KOPT-K1 (cell line): ENCODE measurements around the gene APOC3.
"Not testable (repeated sequence)": the region's sequence is repeated elsewhere in the genome, so short reads cannot be mapped to it uniquely, and the experiment has no call there.

ENCODE experiments used
- H3K27ac ChIP-seq: fragments of 200-600 bp; sonication (generic); 2 replicates; pipeline ENCODE4 v1.5.1; 2016; ENCODE audit warnings: antibody characterized with exemption, mild to moderate bottlenecking, low read depth, low read length; ENCODE audit not compliant: poor library complexity, severe bottlenecking
- H3K36me3 ChIP-seq: fragments of 200-600 bp; sonication (generic); 2 replicates; pipeline ENCODE4 v1.5.1; 2017; ENCODE audit warnings: antibody characterized with exemption, mild to moderate bottlenecking, low read length, moderate library complexity; ENCODE audit not compliant: insufficient read depth
- H3K9me3 ChIP-seq: fragments of 200-600 bp; sonication (generic); 2 replicates; pipeline ENCODE4 v1.5.1; 2017; ENCODE audit warnings: antibody characterized with exemption, low read length, mild to moderate bottlenecking; ENCODE audit not compliant: insufficient read depth, poor library complexity, severe bottlenecking

APOC3 gene

DNA sequence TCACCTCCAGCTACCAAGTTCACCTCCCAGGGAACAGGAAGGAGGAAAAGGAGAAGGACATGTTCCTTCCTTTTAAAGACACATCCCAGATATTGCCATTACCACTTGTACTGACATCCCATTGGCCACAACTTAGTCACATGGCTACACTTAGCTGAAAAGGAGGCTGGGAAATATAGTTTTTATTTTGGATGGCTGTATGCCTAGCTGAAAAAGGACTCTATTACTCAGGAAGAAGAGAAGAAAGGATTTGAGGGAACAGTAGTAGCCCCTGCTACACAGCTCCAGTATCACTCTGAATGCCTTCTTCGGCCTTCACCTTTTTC lies 36.0 kb upstream of the APOC3 start:
- Histone ChIP-seq H3K27ac (no peak overlapping the region), H3K9me3 (no peaks in the 10 kb centered on the region), H3K36me3 (no peaks in the 10 kb centered on the region)

DNA sequence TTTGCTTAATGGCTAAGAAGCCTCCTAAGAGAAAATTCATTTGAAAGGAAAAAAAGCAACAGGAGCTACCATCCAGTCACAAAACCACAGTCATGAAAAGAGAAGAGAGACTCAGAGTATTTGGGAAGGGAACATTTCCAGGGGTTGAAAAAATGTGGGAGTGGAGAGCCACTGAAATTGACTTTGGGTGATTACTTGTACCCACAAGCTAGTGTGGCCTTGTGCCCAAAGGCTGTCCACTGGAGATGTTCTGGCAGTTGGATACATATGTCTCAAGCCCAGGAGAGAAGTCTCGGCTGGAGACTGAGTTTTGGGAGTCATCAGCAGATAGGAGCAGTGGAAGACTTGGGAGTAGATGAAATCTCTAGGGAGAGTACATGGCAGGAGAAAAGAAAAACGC lies 34.9 kb upstream of the APOC3 start:
- H3K36me3 ChIP-seq: no peaks in the 10 kb centered on the region
- no peak overlapping the region for H3K27ac ChIP-seq

DNA sequence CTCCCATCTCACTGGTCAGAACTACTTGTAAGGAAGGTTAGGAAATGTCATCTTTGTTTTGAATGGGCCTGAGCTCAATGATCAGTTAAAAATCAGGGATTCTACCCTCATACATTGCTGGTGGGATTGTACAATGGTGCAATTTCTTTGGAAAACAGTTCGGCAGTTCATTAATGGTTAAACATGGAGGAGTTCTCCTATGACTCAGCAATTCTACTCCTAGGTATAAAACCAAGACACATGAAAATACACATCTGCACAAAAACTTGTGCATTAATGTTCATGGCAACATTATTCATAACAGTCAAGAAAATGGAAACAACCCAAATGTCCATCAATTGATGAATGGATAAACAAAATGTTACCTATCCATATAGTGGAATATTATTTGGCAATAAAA lies 33.2 kb upstream of the APOC3 start:
- no peak overlapping the region for H3K27ac ChIP-seq
- H3K36me3 ChIP-seq: no peaks in the 10 kb centered on the region
- H3K9me3 ChIP-seq: no peaks in the 10 kb centered on the region

More for the DNA sequence above, 34.9 kb upstream of the APOC3 start:
- no peaks in the 10 kb centered on the region for H3K9me3 ChIP-seq

DNA sequence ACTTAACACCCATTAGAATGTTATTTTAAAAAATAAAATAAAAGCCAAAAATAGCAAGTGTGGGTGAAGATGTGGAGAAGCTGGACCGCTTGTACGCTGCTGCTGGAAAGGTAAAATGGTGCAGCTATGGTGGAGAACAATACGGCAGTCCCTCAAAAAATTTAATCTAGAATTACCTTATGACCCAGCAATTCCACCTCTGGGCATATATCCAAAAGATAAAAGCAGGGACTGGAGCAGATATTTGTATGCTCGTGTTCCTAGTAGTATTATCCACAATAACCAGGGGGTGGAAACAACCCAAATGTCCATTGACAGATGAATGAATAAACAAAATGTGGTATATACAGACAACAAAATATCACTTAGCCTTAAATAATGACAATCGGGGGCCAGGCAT lies 31.9 kb upstream of the APOC3 start:
- no peaks in the 10 kb centered on the region for H3K9me3 ChIP-seq
- H3K36me3 ChIP-seq: no peaks in the 10 kb centered on the region
- H3K27ac ChIP-seq: no peak overlapping the region

DNA sequence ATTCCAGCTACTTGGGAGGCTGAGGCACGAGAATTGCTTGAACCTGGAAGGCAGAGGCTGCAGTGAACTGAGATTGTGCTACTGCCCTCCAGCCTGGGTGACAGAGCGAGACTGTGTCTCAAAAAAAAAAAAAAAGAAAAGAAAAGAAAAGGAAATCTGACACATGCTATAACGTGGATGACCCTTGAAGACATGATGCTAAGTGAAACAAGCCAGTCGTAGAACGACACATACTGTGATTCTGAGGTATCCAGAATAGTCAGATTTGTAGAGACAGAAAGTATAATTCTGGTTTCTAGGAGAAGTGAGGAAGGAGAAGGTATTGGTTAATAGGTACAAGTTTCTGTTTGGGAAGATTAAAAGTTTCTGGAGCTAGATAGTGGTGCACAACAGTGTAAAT lies 31.3 kb upstream of the APOC3 start:
- no peaks in the 10 kb centered on the region for H3K36me3 ChIP-seq
- H3K9me3 ChIP-seq: no peaks in the 10 kb centered on the region
- H3K27ac ChIP-seq: no peak overlapping the region

DNA sequence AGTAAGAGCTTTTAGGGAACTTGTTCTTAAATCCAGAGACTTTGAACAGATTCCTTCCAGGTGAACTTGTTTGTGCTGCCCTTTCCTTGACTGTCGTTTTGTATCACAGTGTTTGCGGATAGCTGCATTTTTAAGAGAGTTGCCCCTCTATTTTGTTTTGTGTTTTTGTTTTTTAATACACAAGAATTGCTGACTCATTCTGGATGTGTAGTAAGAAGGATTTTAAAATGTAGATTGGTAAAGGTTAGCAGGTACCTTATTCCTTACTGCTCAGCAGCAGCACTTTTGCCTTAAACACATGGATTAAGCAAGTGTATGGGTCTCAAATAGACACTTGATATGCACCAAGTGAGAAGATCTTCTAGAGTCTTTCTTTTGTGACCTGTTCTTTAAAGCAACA lies 29.1 kb upstream of the APOC3 start:
- Histone ChIP-seq H3K36me3 (no peaks in the 10 kb centered on the region), H3K9me3 (no peaks in the 10 kb centered on the region), H3K27ac (no peak overlapping the region)

DNA sequence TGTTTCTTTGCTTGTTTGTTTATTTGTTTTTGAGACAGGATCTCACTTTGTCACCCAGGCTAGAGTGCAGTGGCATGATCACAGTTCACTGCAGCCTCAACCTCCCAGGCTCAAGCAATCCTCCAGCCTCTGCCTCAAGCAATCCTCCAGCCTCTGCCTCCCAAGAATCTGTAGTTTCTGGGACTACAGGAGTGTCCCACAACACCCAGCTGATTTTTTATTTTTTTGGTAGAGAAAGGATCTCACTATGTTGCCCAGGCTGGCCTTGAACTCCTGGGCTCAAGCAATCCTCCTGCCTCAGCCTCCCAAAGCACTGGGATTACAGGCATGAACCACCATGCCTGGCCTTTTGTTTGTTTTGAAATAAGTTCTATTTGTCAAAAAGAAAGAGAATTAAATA lies 28.0 kb upstream of the APOC3 start:
- not testable (repeated sequence) for H3K9me3 ChIP-seq, H3K27ac ChIP-seq, H3K36me3 ChIP-seq

DNA sequence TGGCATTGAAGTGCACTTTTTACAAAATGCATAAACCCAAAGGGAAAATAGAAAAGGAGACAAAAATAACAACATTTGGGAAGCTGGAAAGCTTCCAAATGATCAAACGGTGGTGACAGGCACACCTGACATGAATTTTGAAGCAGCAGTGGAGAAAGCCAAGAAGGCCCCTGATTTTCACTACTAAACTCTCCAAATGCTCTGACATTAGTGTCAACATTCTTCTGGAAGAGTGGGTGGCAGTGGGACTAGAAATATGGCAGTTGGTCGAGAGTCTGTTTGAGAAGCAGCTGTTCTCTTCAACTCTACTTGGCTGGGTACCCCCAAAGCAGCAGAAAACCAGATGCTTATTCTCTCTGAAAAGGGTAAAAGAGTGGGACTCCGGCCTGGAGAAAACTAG lies 25.7 kb upstream of the APOC3 start:
- no peak overlapping the region for H3K27ac ChIP-seq
- H3K36me3 ChIP-seq: no peaks in the 10 kb centered on the region
- no peaks in the 10 kb centered on the region for H3K9me3 ChIP-seq

DNA sequence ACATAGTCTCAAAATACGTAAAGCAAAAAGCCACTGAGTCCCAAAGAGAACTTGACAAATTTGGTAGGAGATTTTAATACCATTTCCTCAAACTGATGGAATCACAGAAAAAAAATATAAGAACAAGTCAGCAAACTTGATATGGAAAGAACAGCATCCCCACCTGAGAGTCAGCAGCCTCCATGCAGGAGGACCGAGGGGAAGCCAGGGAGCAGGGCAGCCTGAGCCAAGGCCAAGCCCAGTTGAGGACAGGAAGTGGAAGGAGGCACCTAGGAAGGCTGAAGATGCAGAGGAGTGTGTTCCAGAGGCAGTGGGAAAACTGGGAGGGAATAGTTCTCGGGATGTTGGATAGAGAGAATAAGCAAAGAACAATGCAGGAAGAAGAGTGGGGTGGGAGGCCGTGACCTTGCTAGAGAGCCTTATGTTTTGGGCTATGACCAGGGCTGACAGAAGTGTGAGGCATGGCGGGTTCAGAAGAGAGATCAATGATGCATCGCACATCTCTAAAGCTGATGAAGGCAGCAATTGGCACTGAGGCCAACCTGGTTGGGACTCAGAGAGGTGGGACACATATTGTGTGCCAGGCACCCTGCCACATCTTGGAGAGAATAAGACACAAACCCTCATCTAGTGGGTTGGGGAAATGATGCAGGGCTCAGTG lies 22.0 kb upstream of the APOC3 start:
- H3K27ac ChIP-seq: no peak overlapping the region

DNA sequence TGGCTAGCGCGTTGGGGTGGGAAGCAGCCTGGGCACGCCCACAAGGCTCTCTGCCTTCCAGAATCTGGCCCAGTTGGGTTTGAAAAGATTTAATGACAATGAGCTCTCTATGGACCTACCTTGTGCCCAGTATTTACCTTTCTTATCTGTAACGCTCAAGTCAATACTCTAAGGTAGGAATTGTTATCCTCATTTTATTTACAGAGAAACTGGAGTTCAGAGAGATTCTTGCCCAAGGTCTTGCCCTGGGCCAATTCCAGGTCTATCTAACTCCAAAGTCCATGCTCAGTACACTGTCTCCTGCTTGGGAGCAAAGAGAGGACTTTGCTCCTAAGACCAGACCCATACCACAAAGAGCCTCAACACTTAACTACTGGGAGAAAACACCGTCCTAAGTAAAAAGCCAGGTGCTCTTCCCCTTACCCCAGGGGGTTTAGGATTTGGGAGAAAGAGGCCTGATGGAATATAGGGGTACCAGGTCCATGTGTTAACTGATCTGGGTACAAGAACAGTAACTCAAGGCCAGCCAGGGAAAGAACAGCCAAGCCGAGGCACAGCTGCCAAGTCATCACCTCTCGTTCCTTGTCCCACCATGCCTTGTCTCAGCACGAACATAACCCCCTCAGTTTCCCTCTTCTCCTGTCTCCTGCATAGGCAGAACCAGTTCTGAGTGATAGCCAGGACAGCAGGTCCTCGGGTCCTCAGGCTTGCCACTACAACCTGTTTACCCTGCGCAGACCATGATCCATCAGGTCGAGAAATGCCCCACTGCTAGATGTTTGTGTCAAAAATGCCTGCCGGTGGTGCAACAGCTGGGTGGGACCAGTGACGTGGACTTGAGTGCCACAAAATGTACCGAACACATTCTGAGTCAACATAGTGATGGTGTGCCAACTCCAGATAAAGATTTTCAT lies 21.2 kb upstream of the APOC3 start:
- Histone ChIP-seq H3K36me3 (no peaks in the 10 kb centered on the region), H3K9me3 (no peaks in the 10 kb centered on the region), H3K27ac (no peak overlapping the region)

More for the DNA sequence above, 22.0 kb upstream of the APOC3 start:
- H3K9me3 ChIP-seq: no peaks in the 10 kb centered on the region
- no peaks in the 10 kb centered on the region for H3K36me3 ChIP-seq

DNA sequence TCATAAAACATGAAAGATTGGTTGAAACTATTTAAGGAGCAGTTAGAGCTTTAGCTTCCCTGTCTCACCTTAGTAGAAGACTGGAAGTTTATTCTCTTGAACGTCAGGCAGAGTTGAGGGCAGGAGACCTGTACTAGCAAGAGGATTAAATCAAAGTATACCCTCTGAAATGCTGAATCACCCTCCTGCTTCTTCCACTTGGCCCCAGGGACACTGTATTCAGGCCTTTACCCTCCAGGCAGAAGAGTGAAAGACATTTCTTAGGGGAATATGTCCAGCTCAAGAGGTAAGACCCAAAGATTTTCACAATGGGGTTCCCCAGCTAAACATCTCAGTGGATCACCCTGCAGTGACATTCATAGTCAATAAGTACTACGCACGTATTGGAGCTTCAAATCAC lies 18.5 kb upstream of the APOC3 start:
- no peak overlapping the region for H3K27ac ChIP-seq
- no peaks in the 10 kb centered on the region for H3K36me3 ChIP-seq
- H3K9me3 ChIP-seq: no peaks in the 10 kb centered on the region

DNA sequence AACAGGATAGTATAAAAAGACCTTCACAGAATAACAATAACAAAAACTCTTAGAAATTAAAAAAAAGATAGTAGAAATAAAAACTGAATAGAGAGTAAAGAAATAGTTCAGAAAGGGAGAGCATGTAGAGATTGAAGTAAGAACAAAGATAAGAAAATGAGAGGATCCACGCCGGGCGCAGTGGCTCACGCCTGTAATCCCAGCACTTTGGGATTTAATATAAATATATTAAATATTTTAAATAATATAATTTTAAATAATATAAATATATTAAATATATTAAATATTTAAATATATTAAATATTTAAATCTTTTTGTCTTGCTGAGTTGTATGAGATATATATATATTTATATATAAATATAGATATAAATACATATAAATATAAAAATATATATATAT lies 17.6 kb upstream of the APOC3 start:
- Histone ChIP-seq H3K36me3 (no peaks in the 10 kb centered on the region), H3K9me3 (no peaks in the 10 kb centered on the region), H3K27ac (no peak overlapping the region)

DNA sequence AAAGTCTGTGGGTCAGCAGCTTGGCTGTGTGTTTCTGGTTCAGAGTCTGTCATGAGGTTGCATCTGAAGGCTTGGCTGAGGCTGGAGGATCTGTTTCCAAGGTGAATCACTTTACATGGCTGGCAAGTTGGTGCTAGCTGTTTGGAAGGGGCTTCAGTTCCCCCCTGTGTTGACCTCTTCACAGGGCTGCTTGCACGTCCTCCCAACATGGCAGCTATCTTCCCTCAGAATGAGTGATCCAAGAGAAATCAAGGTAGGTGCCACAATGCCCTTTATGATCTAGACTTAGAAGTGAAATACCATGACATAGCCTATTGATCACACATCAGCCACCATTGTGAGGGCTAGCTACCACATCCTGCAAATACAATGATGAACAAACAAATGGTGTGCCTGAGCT lies 16.5 kb upstream of the APOC3 start:
- Histone ChIP-seq H3K36me3 (no peaks in the 10 kb centered on the region), H3K27ac (no peak overlapping the region)

DNA sequence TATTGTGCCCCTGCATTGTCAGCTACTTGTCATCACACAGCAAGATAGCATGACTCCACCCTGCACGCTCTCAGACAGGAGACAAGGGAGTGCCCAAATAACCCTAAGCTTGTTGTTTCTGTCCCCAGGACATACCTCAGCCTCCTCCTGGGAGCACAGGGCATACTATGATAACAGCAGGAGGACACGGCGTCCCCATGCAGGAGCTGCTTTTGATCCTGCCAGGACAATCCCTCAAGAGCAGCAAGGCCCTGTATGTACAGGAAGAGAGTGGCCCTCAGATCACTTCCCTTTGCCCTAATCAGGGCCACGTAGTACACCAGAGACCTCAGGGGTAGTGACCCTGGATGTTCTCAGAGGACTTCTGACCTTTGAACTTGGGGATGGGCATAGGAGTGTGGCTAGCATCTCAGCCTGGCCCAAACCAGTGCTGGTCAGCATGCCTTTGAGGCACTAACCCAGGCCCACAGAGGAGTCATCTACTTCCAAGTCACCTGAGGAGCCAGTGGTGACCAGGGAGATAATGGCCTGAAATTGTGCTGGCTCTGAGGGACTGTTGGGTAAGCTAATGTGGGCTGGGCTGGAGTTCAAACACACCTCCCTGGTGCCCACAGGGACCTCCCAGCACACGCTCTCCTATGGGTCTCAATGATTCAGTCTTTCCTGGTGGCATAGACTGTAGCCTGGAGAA lies 15.8 kb upstream of the APOC3 start:
- Histone ChIP-seq H3K27ac (no peak overlapping the region), H3K9me3 (no peaks in the 10 kb centered on the region), H3K36me3 (no peaks in the 10 kb centered on the region)

More for the DNA sequence above, 16.5 kb upstream of the APOC3 start:
- H3K9me3 ChIP-seq: no peaks in the 10 kb centered on the region

DNA sequence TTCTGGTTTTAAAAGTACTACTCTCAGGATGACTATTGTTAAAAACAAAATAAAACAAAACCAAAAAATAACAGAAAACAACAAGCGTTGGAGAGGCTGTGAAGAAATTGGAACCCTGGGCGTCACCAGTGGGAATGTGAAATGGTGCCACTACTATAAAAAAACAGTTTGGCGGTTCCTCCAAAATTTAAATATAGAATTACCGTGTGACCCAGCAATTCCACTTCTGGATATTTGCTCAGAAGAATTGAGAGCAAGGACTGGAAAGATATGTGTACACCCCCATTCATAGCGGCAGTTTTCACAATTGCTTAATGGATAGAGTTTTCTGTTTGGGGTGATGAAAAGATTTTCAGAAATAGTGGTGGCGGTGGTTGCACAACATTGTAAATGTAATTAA lies 15.2 kb upstream of the APOC3 start:
- Histone ChIP-seq H3K27ac (no peak overlapping the region), H3K36me3 (no peaks in the 10 kb centered on the region), H3K9me3 (no peaks in the 10 kb centered on the region)
